GM12874 (cell line): ENCODE measurements around the gene MSTN.

Source experiments
- TF ChIP-seq, protein P1 (sequence below): IDR thresholded peaks from 2 replicates; pipeline ENCODE4 v1.5.1; 2011; ENCODE audit warnings: low read depth, mild to moderate bottlenecking, control low read depth, low read length, moderate library complexity; ENCODE audit not compliant: insufficient read depth

Gene MSTN

DNA sequence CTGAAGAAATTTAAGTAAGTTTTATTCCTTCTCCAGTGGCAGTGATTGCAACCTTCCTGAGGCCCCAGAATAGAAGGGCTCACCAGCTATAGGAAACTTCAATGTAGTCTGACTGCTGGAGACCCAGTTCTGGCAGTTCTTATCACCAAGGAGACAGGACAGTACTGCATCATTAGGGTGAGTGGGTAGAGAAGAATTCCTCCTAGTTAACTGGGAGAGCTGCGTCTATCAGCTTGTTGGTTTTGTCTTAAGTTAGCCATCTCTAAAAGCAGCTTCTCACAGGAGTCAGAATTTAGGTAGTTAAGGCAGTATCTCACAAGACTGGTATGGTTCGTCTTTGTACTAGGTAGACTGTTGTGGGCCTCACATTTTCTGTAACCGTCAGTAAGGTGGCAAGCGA lies 3.3 kb upstream of the MSTN start:
- TF ChIP-seq, protein P1, sequence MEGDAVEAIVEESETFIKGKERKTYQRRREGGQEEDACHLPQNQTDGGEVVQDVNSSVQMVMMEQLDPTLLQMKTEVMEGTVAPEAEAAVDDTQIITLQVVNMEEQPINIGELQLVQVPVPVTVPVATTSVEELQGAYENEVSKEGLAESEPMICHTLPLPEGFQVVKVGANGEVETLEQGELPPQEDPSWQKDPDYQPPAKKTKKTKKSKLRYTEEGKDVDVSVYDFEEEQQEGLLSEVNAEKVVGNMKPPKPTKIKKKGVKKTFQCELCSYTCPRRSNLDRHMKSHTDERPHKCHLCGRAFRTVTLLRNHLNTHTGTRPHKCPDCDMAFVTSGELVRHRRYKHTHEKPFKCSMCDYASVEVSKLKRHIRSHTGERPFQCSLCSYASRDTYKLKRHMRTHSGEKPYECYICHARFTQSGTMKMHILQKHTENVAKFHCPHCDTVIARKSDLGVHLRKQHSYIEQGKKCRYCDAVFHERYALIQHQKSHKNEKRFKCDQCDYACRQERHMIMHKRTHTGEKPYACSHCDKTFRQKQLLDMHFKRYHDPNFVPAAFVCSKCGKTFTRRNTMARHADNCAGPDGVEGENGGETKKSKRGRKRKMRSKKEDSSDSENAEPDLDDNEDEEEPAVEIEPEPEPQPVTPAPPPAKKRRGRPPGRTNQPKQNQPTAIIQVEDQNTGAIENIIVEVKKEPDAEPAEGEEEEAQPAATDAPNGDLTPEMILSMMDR = no peak

DNA sequence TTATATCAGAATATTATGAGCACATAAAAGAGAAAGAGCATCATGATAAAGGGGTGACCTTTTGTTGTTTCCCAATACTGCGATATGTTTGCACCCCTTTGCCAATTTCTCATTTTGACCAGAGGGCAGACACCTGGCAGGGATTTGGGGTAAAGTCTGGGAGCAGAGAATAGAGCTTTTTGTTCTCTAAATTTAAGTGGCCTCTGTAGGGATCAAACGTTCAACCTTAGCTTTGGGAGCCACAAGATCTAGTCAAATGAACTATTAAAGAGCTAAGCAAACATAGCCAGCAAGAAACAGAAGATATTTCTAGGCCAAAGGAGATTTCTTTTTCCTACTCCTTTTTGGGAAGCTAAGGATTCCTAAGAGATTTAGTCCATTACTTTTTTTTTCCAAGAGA lies 1.1 kb upstream of the MSTN start:
- TF ChIP-seq, protein P1 = no peak

DNA sequence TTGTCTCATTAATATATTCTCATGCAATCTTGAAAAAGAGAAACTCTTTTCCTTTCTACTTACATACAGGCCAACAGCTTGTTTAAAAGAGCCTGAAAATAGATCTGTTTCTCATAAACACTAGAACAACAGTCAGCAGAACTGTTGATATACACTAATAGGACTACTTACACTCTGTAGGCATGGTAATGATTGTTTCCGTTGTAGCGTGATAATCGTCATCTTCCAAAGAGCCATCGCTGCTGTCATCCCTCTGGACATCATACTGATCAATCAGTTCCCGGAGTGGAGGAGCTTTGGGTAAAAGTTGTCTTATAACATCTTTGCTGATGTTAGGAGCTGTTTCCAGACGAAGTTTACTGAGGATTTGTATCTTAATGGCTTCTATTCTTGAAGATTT lies 476 bp downstream of the MSTN start:
- TF ChIP-seq, protein P1 = no peak

DNA sequence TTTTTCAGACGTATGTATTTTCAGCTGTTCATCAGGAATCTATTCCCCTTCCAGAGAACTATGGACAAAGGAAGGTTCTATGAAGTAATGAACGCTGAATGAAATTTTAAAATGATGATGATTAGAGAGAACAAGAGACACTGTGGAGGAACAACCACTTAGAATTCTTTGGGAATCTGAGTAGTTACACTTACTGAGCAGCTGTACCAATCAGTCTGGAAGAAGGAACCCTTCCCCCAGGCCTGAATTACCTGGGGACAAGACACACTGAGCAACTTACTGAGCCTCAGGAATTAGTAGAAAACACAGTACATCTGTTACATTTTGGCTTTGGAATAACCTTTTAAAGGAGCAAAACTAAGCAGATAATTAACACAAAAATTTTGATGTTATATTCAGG lies 1.9 kb downstream of the MSTN start:
- TF ChIP-seq, protein P1 = no peak

DNA sequence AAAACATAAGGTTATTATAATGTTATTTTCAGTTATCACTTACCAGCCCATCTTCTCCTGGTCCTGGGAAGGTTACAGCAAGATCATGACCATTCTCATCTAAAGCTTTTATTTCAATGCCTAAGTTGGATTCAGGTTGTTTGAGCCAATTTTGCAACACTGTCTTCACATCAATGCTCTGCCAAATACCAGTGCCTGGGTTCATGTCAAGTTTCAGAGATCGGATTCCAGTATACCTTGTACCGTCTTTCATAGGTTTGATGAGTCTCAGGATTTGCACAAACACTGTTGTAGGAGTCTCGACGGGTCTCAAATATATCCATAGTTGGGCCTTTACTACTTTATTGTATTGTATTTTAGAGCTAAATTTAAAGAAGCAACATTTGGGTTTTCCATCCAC lies 2.5 kb downstream of the MSTN start:
- TF ChIP-seq, protein P1 = no peak

DNA sequence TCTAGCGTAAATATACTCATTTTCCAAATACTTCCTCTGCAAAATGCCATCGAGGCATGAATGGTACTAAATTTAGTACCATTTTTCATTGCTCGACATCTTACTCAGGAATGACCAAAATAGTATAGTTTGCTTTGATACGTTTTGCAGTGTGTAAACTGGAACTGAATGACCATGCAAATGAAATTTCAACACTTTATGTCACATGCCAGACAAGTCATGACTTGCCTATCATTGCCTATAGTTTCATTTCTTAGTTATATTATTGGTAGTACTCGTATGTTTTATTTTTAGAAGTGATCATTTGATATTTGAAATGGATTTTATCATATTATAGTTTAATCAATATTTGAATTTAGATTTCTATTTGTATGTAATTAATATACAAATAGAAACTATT lies 9.1 kb downstream of the MSTN start:
- TF ChIP-seq, protein P1 = no peak

DNA sequence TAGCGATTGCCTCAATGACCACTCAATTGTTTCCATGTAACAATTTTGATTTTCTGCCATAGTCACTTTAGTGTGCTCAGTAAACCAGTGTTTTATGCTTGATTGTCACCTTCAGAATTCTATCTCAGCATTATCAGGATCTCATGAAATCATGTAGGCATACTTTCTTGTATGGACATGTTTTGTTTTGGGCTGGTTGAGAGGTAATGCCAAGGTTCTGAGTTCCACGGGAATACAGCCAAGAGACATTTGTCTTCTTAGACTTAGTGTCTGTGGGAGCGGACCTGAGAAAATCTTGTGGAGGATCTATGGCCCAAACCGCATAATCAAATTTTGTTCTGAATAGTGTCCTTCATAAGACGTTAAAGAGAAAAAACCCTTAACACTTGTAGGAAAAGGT lies 10.2 kb downstream of the MSTN start:
- TF ChIP-seq, protein P1 = no peak

DNA sequence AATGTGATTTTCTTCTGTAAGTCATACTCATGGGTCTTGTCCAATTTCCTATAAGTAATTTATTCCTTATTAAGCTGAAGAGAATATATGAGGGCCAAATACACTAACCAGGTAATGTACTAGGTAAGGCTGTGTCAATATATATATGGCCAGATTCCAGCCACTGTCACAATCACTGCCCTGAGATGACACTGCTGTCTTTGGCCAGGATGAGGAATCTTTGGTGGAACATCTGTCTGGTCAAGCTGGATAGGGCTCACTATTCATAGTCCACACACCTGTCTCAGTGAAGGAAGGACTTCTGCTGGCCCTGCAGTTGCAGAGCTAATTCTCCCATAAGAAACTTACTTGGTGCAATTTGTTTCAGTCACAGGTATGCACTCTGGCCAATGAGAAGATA lies 11.3 kb downstream of the MSTN start:
- TF ChIP-seq, protein P1 = no peak
